Activated CD4-positive, CD25-positive, alpha-beta regulatory T cell (primary cell): ENCODE measurements around the gene FHAD1.

Source experiments
- DNase-seq, 4 experiments: peaks; one replicate each; lab custom pipeline; 2025; lab: John Stamatoyannopoulos, UW

Gene FHAD1

GRCh38 chr1:15248216-15248615, 1.2 kb downstream of the FHAD1 start:
- no peak for DNase-seq

GRCh38 chr1:15249081-15249480, 2.1 kb downstream of the FHAD1 start:
- DNase-seq = no peak

GRCh38 chr1:15251857-15252835, 5.1 kb downstream of the FHAD1 start:
- no peak for DNase-seq

- DNase-seq = no peak
These were observed 7.5 kb downstream of the FHAD1 start for GRCh38 chr1:15254559-15254958.

- no peak for DNase-seq
These were observed 8.6 kb downstream of the FHAD1 start for GRCh38 chr1:15255582-15256149.

GRCh38 chr1:15256584-15256983, 9.6 kb downstream of the FHAD1 start:
- DNase-seq = no peak

GRCh38 chr1:15257309-15257708, 10.3 kb downstream of the FHAD1 start:
- no peak for DNase-seq

GRCh38 chr1:15258833-15259621, 12.0 kb downstream of the FHAD1 start:
- no peak for DNase-seq

GRCh38 chr1:15259622-15260007, 12.6 kb downstream of the FHAD1 start:
- no peak for DNase-seq

GRCh38 chr1:15260418-15261154, 13.6 kb downstream of the FHAD1 start:
- no peak for DNase-seq

- no peak for DNase-seq
These were observed 14.4 kb downstream of the FHAD1 start for GRCh38 chr1:15261155-15262002.

- no peak for DNase-seq
These were observed 15.0 kb downstream of the FHAD1 start for GRCh38 chr1:15262003-15262377.

- no peak for DNase-seq
These were observed 15.7 kb downstream of the FHAD1 start for GRCh38 chr1:15262706-15263105.

- DNase-seq = no peak
These were observed 17.7 kb downstream of the FHAD1 start for GRCh38 chr1:15264769-15265168.

- DNase-seq = no peak
These were observed 24.2 kb downstream of the FHAD1 start for GRCh38 chr1:15271196-15271595.

GRCh38 chr1:15272009-15272781, 25.2 kb downstream of the FHAD1 start:
- DNase-seq = no peak

GRCh38 chr1:15272782-15273127, 25.7 kb downstream of the FHAD1 start:
- no peak for DNase-seq

GRCh38 chr1:15273274-15273673, 26.3 kb downstream of the FHAD1 start:
- no peak for DNase-seq

- DNase-seq = no peak
These were observed 29.1 kb downstream of the FHAD1 start for GRCh38 chr1:15275921-15276683.
